GM18498 (cell line): ENCODE data around the gene TRH.
"Not testable (repeated sequence)": the region's sequence is repeated elsewhere in the genome, so short reads cannot be mapped to it uniquely, and the experiment has no call there.

ENCODE experiments used
- ATAC-seq: cut with Tn5 transposase; IDR thresholded peaks from one replicate; pipeline ENCODE4 v1.9.1; 2021; ENCODE audit warnings: mild to moderate bottlenecking, moderate library complexity; ENCODE audit not compliant: unreplicated experiment

The TRH gene

DNA sequence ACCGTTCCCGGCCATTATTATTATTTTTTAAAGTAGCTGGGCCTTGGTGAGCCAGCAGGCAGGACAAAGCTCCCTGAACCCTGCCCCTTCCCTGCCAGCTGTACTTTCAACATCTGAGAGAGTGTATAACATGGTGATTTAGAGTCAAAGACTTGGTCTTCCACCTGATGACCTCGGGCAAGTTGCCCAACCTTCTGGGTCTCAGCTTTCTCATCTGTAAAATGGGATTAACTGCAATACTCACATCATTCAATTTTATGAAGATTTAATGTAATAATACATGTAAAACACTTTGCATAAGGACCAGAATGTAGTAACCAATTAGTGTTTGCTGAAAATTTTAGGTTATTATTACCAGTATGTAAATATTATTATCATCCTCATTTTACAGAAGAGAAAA lies 11.9 kb upstream of the TRH start:
- no peak for ATAC-seq

DNA sequence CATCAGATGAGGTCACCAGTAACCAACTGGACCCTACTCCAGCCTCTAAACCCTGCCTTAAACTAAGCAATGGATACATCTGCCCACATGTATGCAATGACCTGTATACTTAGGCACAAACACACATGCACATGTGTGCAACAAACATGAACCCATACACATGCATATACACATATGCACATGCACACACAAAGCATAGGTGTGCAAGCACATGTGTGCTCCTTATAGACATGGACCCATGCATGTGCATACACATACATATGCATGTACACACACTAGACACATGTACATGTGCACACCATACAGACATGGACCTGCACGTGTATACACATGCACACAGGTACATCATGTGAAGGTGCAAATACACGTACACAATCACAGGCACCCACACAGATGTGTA lies 8.6 kb upstream of the TRH start:
- ATAC-seq: no peak

DNA sequence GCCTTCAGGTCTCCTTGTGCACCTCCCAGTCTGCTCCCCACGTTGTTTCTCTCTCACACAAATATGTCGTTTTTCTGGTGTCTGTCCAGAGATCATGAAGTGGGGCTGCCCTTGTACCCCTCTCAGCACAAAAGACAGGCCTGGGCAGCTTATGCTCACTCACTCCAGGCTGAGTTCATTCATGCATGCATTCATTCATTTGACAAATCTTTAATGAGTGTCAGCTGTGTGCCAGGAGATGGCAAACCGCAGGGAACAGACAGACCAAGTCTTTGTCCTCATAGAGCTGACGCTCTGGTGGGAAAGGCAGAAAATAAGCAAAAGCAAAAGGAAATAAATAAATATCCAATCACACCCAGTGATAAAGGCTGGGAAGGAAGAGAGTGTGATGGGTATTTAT lies 7.6 kb upstream of the TRH start:
- ATAC-seq: no peak

DNA sequence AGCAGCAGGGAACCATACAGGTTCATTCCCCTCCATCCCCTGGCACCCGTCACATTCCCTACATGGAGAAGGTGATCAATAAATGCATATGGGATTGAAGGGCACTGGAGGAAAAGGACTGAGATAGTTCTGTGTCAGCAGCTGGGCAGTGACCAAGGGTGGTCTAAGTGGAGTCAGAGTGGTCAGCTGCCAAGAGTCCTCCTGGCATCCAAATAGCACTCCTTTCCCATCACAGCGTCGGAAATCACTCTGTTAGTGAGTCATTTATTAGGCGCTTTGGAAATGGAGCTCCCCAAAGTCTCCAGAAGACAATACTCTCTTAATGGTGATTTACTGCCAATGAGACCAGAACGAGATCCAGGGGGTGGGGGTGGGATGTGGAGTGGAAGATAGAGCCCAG lies 6.8 kb upstream of the TRH start:
- ATAC-seq: no peak

DNA sequence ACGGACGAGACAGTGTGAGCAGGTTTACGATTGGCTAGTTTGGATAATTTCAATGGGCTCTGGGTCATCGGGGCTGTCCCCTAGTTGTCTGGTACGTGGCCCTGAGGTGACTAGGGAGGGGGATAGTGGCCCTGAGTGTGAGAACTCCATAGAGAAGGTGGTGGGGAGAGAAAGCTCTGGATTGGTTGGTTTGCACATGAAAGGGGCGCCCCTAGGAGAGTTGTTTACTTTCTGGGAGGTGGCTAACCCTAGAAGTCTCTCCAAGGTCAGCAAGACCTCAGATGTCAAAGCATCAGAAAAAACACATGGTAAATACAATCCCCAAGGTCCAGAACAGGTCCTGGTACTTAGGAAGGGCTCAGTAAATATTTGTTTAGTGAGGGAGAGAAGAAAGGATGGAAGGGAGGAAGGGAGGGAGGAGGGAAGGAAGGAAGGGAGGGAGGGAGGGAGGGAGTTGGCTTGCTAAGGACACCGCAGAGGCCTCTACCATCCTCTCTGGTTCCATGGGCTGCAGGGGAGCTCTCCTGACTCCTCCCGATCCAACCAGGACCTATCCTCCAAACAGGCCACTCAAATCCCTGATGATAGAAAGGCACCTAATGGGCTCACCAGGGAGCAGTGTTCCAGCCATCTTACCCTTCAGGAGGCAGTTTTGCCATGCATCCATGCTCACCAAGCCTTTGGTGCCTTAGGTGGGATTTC lies 3.0 kb upstream of the TRH start:
- ATAC-seq: no peak

DNA sequence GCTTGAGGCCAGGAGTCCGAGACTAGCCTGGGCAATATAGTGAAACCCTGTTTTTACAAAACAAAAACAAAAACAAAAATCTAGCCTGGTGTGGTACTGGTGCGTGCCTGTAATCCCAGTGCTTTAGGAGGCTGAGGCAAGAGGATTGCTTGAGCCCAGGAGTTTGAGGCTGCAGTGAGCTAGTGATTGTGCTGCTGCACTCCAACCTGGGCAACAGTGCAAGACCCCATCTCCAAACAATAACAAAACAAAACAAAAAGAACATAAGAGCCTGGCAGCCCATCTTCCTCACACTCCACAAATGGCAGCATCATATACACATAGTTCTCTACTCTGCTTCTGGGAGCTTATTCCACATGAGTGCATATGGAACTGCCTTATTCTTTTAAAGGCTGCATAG lies 2.2 kb upstream of the TRH start:
- ATAC-seq: no peak

DNA sequence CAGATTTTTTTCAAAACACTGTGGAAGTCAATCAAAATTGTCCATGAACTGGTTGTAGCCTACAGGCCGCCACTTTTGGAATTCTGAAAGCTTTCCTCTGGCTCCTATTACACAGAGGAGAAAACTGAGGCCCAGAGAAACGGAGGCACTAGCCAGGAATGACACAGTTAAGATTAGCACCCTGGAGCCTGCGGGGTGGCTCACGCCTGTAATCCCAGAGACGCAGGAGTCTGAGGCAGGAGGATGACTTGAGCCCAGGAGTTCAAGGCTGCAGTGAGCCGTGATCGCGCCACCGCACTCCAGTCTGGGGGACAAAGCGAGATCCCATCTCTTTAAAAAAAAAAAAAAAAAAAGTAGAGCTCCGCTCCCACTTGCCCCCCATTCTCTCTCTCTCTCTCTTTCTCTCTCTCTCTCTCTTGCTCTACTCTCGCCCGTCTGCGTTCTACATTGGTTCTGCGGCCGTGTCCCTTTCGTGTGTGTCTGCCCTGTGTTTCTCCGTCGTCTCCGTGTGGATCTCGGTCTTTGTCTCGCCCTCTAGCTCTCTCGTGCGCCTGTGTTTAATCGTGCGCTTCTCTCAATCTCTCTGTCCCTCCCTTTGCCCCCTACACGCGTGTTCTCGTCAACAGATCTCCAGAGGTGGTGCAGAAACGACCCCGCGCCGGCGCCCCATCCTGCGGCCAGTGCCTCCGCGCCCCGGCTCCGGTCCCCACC lies 512 bp upstream of the TRH start:
- no peak for ATAC-seq

DNA sequence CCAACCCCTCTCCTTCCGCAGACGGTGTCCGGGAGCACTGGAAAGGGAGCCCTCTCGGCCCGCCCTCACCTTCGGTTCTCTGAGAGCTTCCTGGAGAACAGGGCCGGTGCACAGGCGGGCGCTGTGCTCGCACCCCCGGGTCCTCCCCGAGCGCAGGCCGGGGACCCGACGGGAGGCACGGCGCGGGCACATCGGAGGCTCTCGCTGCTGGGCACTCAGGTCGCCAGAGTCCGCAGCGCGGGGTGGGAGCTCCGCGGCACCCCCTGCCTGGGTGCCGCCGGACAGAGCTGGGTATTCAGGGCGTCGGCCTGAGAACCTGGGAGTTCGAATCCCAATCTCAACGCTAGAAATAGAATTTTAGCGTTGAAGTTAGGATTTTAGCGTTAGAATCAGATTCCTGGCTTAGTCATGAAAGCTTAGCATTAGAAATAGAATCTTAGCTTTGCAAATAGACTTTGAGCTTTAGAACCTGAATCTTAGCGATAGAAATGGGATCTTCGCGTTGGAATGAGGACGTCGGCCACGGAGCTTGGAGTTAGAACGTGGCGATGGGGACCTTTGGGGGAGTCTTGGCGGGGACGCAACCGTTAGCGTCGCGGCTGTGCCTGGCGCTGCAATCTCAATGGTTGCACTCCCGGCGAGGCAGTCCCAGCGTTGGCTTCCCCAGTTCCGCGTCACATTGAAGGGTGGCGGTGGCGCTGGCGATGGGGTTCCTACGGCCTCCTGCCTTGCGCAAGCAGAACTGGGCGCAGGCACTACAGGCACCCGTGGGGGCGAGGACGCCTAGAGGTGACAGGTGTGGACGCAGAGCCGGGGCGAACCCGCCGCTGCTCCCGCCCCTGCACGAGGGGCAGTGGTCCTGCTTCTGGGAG lies 549 bp downstream of the TRH start:
- no peak for ATAC-seq

DNA sequence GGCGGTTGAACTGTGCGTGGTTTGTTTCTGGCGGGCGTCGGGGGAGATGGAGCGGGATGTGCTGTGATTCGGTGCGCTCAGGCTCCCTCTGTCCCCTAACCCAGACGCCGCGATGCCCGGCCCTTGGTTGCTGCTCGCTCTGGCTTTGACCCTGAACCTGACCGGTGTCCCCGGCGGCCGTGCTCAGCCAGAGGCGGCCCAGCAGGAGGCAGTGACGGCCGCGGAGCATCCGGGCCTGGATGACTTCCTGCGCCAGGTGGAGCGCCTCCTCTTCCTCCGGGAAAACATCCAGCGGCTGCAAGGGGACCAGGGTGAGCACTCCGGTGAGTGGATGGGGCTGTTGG lies 1.2 kb downstream of the TRH start:
- ATAC-seq: no peak

DNA sequence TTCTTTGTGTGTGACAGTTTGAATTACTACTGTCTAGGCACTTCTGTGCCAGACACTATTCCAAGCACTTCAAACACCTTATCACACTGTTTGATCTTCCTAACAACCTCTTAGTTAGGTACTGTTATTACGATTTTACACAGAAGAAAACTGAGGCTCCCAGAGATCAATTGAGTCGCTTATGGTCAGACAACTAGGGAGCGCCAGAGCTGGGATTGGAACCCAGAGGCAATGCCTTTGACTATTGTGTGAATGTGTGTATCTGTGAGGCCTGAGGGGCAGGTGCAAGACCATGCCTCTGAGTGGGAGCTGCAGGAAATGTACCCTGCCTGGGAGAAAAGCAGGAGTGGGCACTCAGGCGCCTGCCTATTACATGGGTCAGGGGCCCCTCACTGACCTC lies 1.8 kb downstream of the TRH start:
- ATAC-seq: no peak

DNA sequence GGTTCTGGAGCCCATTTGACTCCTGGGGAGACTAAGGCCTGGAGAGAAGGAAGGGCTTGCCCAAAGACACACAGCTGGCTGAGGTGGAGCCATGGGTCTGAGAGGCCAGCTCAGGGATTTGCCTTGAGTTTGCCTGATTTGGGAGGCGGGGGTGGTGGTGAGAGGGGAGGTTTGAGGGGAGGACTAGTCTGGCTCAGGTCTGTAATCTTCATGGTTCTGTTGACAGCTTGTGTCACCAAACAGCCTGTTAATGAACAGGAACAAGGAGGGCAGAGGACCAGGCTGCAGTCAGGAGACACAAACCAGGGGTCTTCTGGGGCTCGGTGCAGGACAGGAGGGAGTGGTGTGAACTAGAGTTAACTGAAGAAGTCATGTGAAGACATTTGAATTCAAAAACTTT lies 3.6 kb downstream of the TRH start:
- ATAC-seq: no peak

DNA sequence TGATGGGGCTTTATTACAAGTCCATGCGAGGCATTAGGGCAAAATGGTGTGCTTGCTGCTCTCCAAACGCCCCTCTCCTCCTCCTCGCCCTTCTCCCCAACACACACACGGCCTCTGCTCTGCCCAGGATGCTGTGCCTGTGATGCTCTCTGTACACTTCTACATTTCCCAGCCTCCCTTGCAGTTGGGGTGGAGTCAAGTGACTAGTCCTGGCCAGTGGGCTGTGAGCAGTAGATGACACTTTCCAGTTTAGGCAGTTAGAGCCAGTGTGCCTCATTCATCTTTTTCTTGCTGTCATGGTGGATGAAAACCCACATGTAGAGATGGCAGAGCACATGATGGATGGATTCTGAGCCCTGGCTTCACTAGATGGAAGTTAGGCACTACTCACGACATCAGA lies 5.4 kb downstream of the TRH start:
- no peak for ATAC-seq

DNA sequence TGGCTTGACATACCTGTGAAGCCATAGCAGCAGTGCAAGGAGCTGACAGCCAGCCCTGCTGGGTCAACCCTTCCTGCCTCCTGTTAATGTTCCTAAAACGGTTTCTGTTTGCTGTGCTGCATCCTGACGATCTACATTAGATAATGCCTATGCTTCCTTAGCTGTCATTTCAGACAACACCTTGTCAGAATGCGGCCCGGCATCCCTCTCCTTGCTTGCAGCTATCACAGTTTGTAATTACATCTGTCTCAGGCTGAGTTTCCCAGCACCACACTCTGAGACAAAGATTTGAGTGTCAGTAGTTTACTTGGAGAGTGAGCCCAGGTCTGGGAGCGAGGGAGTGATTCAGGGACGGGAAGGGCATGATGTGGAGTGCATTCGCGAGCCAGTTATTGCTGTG lies 9.0 kb downstream of the TRH start:
- no peak for ATAC-seq

DNA sequence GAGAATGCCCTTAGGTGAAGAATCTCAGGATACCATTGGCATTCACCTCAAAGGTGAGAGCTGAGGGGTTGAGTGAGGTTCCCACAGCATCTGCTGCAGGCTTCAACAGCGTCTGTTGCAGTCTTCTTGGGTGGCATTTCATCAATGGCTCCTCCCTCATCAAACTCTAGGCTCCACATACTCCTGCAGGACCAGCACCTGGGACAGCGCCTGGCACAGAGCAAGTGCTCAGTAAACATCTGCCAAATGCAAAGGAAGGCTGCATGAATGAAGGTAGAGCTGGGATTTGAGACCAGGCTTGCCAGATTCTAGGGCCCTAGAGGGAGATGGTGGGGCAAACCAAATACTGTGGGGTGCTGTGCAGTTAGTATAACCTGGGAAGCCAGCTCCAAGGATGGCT lies 9.6 kb downstream of the TRH start:
- no peak for ATAC-seq

DNA sequence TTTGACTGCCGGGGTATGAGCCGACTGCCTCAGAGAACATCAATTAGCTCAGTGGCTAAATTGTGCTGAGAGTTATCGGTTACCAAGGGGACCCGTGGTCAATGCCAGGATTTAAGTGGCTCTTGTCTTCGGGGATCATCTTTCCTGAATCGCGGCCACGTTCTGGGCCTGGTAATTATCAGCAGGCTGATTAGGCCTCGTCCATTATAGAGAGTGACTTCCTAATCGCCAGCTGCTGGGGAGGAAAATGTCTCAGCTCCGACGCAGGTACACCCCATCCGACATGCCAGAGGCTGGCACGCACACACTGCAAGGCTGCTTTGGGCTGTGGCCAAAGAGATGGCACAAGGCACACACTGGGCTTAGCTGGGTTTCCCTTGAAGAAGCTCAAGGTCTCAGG lies 10.6 kb downstream of the TRH start:
- no peak for ATAC-seq

DNA sequence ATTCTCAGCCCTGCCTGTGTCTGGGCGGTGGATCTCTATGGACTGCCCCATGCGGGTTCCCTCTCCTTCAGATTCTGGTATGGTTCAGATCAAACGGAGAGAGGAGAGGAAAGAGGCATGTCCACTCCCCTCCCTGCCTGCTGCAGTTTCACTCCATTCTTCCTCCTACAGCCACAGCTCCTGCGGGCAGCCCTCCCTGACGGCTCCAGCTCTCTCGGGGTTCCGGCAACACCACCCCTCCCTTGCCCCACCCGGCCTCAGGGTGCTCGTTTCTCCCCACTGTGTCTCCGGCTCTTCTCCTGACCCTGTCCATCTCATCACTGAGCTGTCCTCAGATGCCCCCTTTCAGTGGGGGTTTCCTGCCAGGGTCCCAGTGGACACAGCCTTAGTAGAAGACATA lies 13.9 kb downstream of the TRH start:
- ATAC-seq: no peak

DNA sequence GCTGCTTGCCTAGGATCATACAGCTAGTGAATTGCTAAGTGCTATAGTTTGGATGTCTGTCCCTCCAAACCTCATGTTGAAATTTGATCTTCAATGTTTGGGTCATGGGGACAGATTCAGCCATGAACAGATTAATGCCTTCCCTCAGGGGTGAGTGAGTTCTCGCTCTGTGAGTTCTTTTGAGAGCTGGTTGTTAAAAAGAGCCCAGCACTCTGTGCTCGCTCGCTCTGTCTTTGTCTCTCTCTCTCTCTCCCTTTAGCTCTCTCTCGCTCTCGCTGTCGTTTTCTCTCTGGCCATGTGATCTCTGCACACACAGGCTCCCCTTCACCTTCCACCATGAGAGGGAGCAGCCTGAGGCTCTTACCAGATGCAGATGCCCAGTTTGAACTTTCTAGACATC lies 14.9 kb downstream of the TRH start:
- no peak for ATAC-seq

DNA sequence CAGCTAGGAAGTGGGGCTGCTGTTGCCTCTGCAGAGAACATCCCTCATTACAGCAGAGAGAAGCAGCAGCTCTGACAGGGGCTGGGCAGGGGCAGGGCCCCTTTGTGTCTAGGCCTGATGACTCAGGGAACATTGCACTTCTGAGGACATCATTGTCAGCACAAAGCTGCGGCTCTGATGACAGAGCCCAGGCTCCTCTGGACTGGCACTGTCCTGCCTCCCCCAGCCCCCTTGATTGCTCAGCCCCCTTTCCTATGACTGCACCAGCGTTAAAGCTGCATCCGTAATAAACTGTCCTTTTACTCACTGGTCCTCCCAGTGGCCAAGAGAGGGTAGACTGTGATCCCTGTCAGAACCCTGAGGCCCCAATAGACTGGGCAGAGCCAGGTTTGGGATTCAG lies 18.3 kb downstream of the TRH start:
- ATAC-seq: no peak

DNA sequence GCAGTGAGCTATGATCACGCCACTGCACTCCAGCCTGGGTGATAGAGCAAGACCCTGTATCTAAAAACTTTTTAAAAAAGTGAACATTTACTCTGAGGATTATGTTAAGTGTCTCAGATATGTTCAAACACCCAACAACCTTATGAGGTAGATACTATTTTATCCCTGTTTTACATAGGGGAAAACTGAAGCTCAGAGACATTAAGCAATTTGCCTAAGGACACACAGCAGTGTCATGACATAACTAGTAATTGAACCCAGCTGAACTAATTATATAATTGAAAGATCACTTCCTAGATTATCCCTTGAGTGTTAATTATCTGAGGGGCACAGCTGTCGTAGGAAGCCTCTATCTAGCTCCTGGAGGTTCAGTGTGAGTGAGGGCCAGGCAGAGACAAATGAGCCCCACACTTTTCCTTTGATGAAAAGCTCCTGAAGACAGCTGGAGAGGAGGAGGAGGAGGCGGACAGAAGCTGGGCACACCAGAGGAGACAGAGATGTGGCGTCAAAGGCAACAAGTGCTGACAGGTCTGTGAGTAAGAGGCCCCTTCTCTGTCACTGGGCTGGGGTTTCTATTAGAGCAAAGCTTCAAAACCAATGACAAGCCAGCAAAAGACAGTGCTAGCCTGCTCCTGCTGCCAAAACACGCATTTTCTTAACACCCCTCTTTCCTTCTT lies 20.5 kb downstream of the TRH start:
- ATAC-seq: no peak

DNA sequence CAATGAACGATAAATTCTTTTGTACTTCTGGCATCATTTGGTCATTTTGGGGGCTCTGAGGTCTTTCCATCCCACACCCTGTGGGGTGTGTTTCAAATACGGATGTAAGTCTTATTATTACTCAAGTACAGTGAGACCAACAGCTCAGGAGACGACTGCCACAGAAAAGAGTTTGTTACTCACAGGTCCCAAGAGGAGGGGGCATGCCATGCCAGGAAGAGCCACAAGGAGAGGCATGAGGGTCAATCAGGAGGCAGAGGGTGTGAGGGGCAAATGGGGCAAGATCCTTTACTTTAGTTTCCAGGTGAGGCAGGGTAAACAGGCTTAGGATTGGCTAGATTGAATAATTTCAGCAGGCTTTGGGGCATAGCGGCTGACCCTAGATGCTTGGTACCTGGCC lies 21.6 kb downstream of the TRH start:
- no peak for ATAC-seq

DNA sequence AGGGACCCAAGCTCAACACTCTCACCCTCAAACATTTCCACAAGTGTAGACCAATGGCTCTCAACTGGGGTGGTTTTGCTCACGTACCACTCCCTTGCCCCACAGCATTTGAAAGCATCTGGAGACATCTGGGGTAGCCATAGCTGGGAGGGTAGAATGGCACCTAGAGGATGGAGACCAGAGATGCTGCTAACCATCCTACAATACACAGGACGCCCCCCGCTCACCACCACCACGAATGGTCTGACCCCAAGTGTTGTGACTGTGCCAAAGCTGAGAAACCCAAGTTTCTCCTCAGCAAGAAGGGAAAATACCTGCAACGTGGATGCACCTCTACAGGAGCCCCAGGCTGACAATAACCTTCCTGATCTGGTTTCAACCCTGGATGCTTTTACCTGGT lies 24.7 kb downstream of the TRH start:
- not testable (repeated sequence) for ATAC-seq
